Ishikawa (cell line): Measurements from ENCODE around the gene MAP2K1.

ENCODE experiments used
- CEBPB ChIP-seq: IDR thresholded peaks from 2 replicates; pipeline ENCODE4 v1.6.1; 2012
- CREB1 ChIP-seq: IDR thresholded peaks from 2 replicates; pipeline ENCODE4 v1.6.1; 2012; ENCODE audit warnings: low read depth
- EGR1 ChIP-seq: IDR thresholded peaks from 2 replicates; pipeline ENCODE4 v1.6.1; 2012
- EP300 ChIP-seq: IDR thresholded peaks from 2 replicates; pipeline ENCODE4 v1.6.1; 2012; ENCODE audit warnings: borderline replicate concordance
- FOXM1 ChIP-seq: IDR thresholded peaks from 2 replicates; pipeline ENCODE4 v1.6.1; 2012; ENCODE audit warnings: low read depth, borderline replicate concordance
- MAX ChIP-seq: IDR thresholded peaks from 2 replicates; pipeline ENCODE4 v1.6.1; 2012
- NFIC ChIP-seq: IDR thresholded peaks from 2 replicates; pipeline ENCODE4 v1.6.1; 2012
- RAD21 ChIP-seq: IDR thresholded peaks from 2 replicates; pipeline ENCODE4 v1.6.1; 2012; ENCODE audit warnings: low read depth
- REST ChIP-seq: IDR thresholded peaks from 2 replicates; pipeline ENCODE4 v1.6.1; 2012; ENCODE audit warnings: low read depth, mild to moderate bottlenecking
- TAF1 ChIP-seq: IDR thresholded peaks from 2 replicates; pipeline ENCODE4 v1.6.1; 2012; ENCODE audit warnings: low read depth, mild to moderate bottlenecking
- TCF12 ChIP-seq: IDR thresholded peaks from 2 replicates; pipeline ENCODE4 v1.6.1; 2012; ENCODE audit warnings: low read depth
- TEAD4 ChIP-seq: IDR thresholded peaks from 2 replicates; pipeline ENCODE4 v1.6.1; 2012
- USF1 ChIP-seq: IDR thresholded peaks from 2 replicates; pipeline ENCODE4 v1.6.1; 2012
- YY1 ChIP-seq: IDR thresholded peaks from 2 replicates; pipeline ENCODE4 v1.6.1; 2012; ENCODE audit warnings: low read depth
- ZBTB7A ChIP-seq: IDR thresholded peaks from 2 replicates; pipeline ENCODE4 v1.6.1; 2012; ENCODE audit warnings: low read depth

Gene MAP2K1

GRCh38 chr15:66359740-66360139 lies 27.0 kb upstream of the MAP2K1 start:
- TF ChIP-seq TAF1 = no peak
- no peak for TF ChIP-seq ZBTB7A
- TF ChIP-seq FOXM1 = no peak
- no peak for TF ChIP-seq RAD21
- TF ChIP-seq USF1 = no peak
- TF ChIP-seq MAX = no peak
- no peak for TF ChIP-seq TEAD4
- no peak for TF ChIP-seq EP300
- TF ChIP-seq CREB1 = no peak
- no peak for TF ChIP-seq TCF12
- TF ChIP-seq CEBPB = no peak
- TF ChIP-seq NFIC = no peak
- no peak for TF ChIP-seq YY1
- TF ChIP-seq EGR1 = no peak
- no peak for TF ChIP-seq REST

- TF ChIP-seq EP300 = no peak
- TF ChIP-seq TAF1 = no peak
- no peak for TF ChIP-seq TCF12
- TF ChIP-seq FOXM1 = no peak
- no peak for TF ChIP-seq CREB1
- no peak for TF ChIP-seq REST
- no peak for TF ChIP-seq MAX
- TF ChIP-seq USF1 = no peak
- TF ChIP-seq CEBPB = no peak
- no peak for TF ChIP-seq ZBTB7A
- TF ChIP-seq NFIC = no peak
These were observed 23.9 kb upstream of the MAP2K1 start for GRCh38 chr15:66362776-66363175.

DNA sequence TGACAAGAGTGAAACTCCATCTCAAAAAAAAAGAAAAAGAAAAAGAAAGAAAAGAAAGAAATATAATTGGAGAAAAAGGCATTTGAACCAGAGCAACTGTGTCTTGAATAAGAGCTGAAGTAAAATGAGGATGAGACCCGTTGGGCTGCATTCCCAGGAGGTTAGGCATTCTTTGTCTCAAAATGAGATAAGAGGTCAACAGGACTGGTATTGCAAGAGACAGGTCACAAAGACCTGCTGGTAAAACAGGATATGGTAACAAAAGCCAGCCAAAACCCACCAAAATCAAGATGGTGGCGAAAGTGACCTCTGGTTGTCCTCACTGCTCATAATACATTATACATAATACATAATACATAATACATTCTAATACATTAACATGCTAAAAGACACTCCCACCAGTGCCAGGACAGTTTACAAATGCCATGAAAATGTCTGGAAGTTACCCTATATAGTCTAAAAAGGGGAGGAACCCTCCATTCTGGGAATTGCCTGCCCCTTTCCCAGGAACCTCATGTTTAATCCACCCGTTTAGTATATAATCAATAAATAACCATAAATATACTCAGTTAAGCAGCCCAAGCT lies 21.7 kb upstream of the MAP2K1 start:
- TF ChIP-seq USF1 = no peak
- no peak for TF ChIP-seq CREB1
- no peak for TF ChIP-seq ZBTB7A
- TF ChIP-seq EGR1 = no peak
- TF ChIP-seq YY1 = no peak
- no peak for TF ChIP-seq TAF1
- no peak for TF ChIP-seq RAD21
- no peak for TF ChIP-seq EP300
- no peak for TF ChIP-seq TCF12
- TF ChIP-seq MAX = no peak
- no peak for TF ChIP-seq REST
- no peak for TF ChIP-seq TEAD4
- TF ChIP-seq NFIC = no peak
- TF ChIP-seq FOXM1 = no peak
- no peak for TF ChIP-seq CEBPB

DNA sequence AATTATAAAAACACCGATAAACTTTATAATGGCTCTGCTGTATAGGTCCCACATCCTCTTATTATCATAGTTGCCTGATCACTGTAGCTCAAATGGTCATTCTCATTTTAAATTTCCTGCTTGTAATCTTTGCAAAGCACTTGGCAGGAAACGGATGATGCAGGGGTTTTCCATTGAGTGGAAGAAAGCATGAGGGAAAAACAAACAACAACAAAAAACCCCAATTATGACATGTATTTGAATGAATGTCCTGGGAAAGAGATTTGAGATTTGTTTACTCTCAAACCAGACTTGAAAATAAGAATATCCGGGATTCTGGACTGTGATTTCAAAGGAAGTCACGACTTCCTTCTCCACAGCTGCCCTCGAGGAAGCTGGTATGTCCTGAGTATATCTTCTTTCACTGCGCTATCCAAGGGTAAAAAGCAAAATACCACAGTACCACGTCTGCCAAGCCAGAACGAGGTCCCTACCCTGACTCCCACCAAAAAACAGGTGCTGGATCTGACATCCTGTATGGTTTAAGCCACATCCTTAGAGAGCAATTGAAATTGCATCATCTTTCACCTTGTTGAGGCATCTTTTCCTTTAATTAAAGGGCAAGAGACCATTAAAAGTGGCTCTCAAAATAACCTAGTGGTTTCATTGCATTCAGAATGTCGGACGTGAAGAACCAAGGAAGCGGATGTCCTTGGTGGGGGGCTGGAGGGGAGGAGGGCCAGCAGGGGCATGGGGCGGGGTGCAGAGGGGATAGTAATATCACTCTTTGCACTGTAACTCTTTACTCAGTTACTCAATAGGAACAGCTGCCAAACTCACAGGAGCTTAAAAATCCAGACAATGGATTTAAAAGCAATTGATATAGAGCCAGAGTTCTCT lies 16.7 kb upstream of the MAP2K1 start:
- TF ChIP-seq ZBTB7A (no peak), EP300 (no peak), TCF12 (no peak), EGR1 (no peak), CREB1 (no peak), MAX (peak; percentile 81), USF1 (no peak), NFIC (no peak), CEBPB (peak; percentile 88), TEAD4 (no peak), YY1 (no peak), TAF1 (no peak)
